ENCODE data around the gene TAOK3. TPM values are rescaled to one million over a fixed set of nuclear protein-coding genes. Genes with fewer than 3 reads are reported as not detected.
"Not testable (repeated sequence)": the region's sequence is repeated elsewhere in the genome, so short reads cannot be mapped to it uniquely, and the experiment has no call there.

TAOK3 gene
- polyA plus RNA-seq, 3 donors, result 19.7 to 58.3 (median 44.8) TPM

DNA sequence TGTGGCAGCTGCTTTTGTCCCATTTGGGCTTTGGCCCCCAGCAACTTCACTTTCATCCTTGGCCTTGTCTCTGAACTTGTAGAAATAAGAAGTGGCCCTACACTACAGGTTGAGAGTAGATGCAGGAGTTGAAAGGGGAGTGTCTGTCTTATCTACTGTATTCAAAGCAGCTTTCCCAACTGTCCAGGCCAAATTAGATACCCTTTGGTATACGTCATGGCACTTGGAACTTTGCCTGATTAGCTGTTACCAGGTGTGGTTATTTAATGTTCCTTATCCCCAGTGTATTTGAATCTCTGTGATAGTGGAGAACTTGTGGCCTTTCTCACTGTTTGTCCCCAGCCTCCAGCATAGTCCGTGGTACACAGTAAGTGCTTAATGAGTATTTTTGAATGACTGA, 37.1 kb upstream of the TAOK3 start:
- H4K20me1 ChIP-seq (ENCODE audit: insufficient read depth, low read length), result no peaks in the 10 kb centered on the region
- Mint-ChIP-seq H3K4me3 (no peak overlapping the region), H3K27me3 (ENCODE audit: low read depth in 3 of 3) (peaks cover 0 to 2% (median 0%) of the 10 kb centered on the region in 3 donors), H3K4me1 (no peaks in the 10 kb centered on the region), H3K27ac (no peak overlapping the region), H3K9me3 (peaks cover 0 to 3% (median 0%) of the 10 kb centered on the region in 7 donors), H3K36me3 (peaks cover 70 to 85% of the 10 kb centered on the region in 2 donors)
- intact Hi-C loops (cut with micrococcal nuclease), result no loop called here
- H3K9ac ChIP-seq (ENCODE audit: insufficient read depth, low read length, poor library complexity, severe bottlenecking), result no peak overlapping the region
- no peak overlapping the region for H3K4me2 ChIP-seq (replicated peaks; ENCODE audit: extremely low read depth, low read length, poor library complexity, severe bottlenecking)
- H3K4me3 ChIP-seq (replicated peaks in 1 of 3; ENCODE audit: low read depth in 2 of 3, low read length in 3 of 3), result no peak overlapping the region
- no peak for DNase-seq
- H3K36me3 ChIP-seq (replicated peaks in 1 of 2; ENCODE audit: control insufficient read depth in 1 of 2, insufficient read depth in 2 of 2, low read length in 2 of 2), result peaks cover 69 to 91% of the 10 kb centered on the region in 2 donors
- H3K27me3 ChIP-seq (ENCODE audit: control insufficient read depth in 2 of 2, insufficient read depth in 2 of 2, low read length in 2 of 2), result no peaks in the 10 kb centered on the region
- TF ChIP-seq, protein P1, sequence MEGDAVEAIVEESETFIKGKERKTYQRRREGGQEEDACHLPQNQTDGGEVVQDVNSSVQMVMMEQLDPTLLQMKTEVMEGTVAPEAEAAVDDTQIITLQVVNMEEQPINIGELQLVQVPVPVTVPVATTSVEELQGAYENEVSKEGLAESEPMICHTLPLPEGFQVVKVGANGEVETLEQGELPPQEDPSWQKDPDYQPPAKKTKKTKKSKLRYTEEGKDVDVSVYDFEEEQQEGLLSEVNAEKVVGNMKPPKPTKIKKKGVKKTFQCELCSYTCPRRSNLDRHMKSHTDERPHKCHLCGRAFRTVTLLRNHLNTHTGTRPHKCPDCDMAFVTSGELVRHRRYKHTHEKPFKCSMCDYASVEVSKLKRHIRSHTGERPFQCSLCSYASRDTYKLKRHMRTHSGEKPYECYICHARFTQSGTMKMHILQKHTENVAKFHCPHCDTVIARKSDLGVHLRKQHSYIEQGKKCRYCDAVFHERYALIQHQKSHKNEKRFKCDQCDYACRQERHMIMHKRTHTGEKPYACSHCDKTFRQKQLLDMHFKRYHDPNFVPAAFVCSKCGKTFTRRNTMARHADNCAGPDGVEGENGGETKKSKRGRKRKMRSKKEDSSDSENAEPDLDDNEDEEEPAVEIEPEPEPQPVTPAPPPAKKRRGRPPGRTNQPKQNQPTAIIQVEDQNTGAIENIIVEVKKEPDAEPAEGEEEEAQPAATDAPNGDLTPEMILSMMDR (IDR thresholded peaks at IDR 0.05), result no peak
- no peak overlapping the region for H2AFZ ChIP-seq (ENCODE audit: insufficient read depth, low read depth, low read length, poor library complexity, severe bottlenecking)
- H3K79me2 ChIP-seq (ENCODE audit: insufficient read depth, low read length), result no peaks in the 10 kb centered on the region
- H3K4me1 ChIP-seq (ENCODE audit: control insufficient read depth in 1 of 2, insufficient read depth in 2 of 2, low read length in 2 of 2), result no peaks in the 10 kb centered on the region
- H3K27ac ChIP-seq (ENCODE audit: low read depth in 1 of 2, low read length in 2 of 2), result no peak overlapping the region
- no peaks in the 10 kb centered on the region for H3K9me3 ChIP-seq (replicated peaks in 1 of 2; ENCODE audit: control insufficient read depth in 1 of 2, insufficient read depth in 1 of 2, low read length in 2 of 2)
- WGBS (ENCODE audit: insufficient coverage), result 100% methylated on average over 1 of the region's 2 CpGs

DNA sequence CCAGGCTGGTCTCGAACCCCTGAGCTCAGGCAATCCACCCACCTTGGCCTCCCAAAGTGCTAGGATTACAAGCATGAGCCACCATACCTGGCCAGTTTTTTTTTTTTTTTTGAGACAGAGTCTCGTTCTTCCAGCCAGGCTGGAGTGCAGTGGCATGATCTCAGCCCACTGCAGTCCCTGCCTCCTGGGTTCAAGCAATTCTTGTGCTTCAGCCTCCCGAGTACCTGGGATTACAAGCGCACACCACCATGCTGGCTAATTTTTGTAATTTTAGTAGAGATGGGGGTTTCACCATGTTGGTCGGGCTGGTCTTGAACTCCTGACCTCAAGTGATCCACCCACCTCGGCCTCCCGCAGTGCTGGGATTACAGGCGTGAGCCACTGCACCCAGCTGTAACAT, 35.5 kb upstream of the TAOK3 start:
- H3K4me3 Mint-ChIP-seq; H3K27ac ChIP-seq (ENCODE audit: low read depth in 1 of 2, low read length in 2 of 2); H3K79me2 ChIP-seq (ENCODE audit: insufficient read depth, low read length); DNase-seq; H2AFZ ChIP-seq (ENCODE audit: insufficient read depth, low read depth, low read length, poor library complexity, severe bottlenecking); H3K9me3 ChIP-seq (replicated peaks in 1 of 2; ENCODE audit: control insufficient read depth in 1 of 2, insufficient read depth in 1 of 2, low read length in 2 of 2); H3K4me1 ChIP-seq (ENCODE audit: control insufficient read depth in 1 of 2, insufficient read depth in 2 of 2, low read length in 2 of 2); H3K4me2 ChIP-seq (replicated peaks; ENCODE audit: extremely low read depth, low read length, poor library complexity, severe bottlenecking); H3K4me3 ChIP-seq (replicated peaks in 1 of 3; ENCODE audit: low read depth in 2 of 3, low read length in 3 of 3); H3K27ac Mint-ChIP-seq; H3K9ac ChIP-seq (ENCODE audit: insufficient read depth, low read length, poor library complexity, severe bottlenecking); H4K20me1 ChIP-seq (ENCODE audit: insufficient read depth, low read length); H3K4me1 Mint-ChIP-seq; H3K9me3 Mint-ChIP-seq; intact Hi-C loops (cut with micrococcal nuclease); H3K27me3 Mint-ChIP-seq (ENCODE audit: low read depth in 3 of 3); H3K27me3 ChIP-seq (ENCODE audit: control insufficient read depth in 2 of 2, insufficient read depth in 2 of 2, low read length in 2 of 2): not testable (repeated sequence)
- 100% methylated on average over 3 of the region's 8 CpGs for WGBS (ENCODE audit: insufficient coverage)
- peaks cover 63 to 91% of the 10 kb centered on the region in 2 donors for H3K36me3 ChIP-seq (replicated peaks in 1 of 2; ENCODE audit: control insufficient read depth in 1 of 2, insufficient read depth in 2 of 2, low read length in 2 of 2)
- H3K36me3 Mint-ChIP-seq, result peaks cover 66 to 82% of the 10 kb centered on the region in 2 donors

All from CD14-positive monocyte (primary cell).